Chondrocyte (in vitro differentiated cells): ENCODE results near the gene RCL1. TPM values are rescaled to one million over a fixed set of nuclear protein-coding genes. Genes with fewer than 3 reads are reported as not detected.

ENCODE experiments used
- DNase-seq: peaks from one replicate; pipeline ENCODE4 v3.0.0; 2021; ENCODE audit warnings: mixed read lengths, low spot score
- H3K27ac Mint-ChIP-seq: one replicate; pipeline ENCODE4 v1.8.0; 2021; ENCODE audit warnings: mild to moderate bottlenecking, moderate library complexity, mixed read lengths; ENCODE audit not compliant: unreplicated experiment
- H3K27me3 Mint-ChIP-seq: 2 replicates; pipeline ENCODE4 v1.8.0; 2021; ENCODE audit warnings: low read depth, mixed read lengths
- H3K36me3 Mint-ChIP-seq: 2 replicates; pipeline ENCODE4 v1.8.0; 2021; ENCODE audit warnings: low read depth, mixed read lengths
- H3K4me1 Mint-ChIP-seq: 2 replicates; pipeline ENCODE4 v1.8.0; 2021; ENCODE audit warnings: low read depth, mild to moderate bottlenecking, mixed read lengths
- H3K4me3 Mint-ChIP-seq: one replicate; pipeline ENCODE4 v1.8.0; 2021; ENCODE audit warnings: mild to moderate bottlenecking, moderate library complexity, mixed read lengths; ENCODE audit not compliant: unreplicated experiment
- H3K9me3 Mint-ChIP-seq: 2 replicates; pipeline ENCODE4 v1.8.0; 2021; ENCODE audit warnings: low read depth, mixed read lengths
- CTCF ChIP-seq: fragments of 200-600 bp; sonication (generic); IDR thresholded peaks from 2 replicates; pipeline ENCODE4 v1.5.0; 2021; ENCODE audit warnings: antibody characterized with exemption, mild to moderate bottlenecking, moderate library complexity
- total RNA-seq: library from RNA; stranded (reverse); gene quantifications from 3 replicates; pipeline ENCODE4 v1.2.1, GENCODE V29; 2021

The RCL1 gene
- total RNA-seq, 1 donor from 2014 or later, result 8.6 TPM

GRCh38 chr9:4860383-4860782, 67.6 kb downstream of the RCL1 start:
- DNase-seq, result no peak
- Mint-ChIP-seq H3K4me1 (peaks cover 23% of the 10 kb centered on the region), H3K27ac (no peak overlapping the region), H3K27me3 (no peaks in the 10 kb centered on the region), H3K9me3 (peaks cover 7% of the 10 kb centered on the region), H3K4me3 (no peak overlapping the region), H3K36me3 (peaks cover 18% of the 10 kb centered on the region)
- TF ChIP-seq CTCF, result no peak

- no peak for TF ChIP-seq CTCF
- Mint-ChIP-seq H3K27me3 (no peaks in the 10 kb centered on the region), H3K36me3 (peaks cover 18% of the 10 kb centered on the region), H3K4me1 (peaks cover 16% of the 10 kb centered on the region), H3K9me3 (peaks cover 7% of the 10 kb centered on the region), H3K4me3 (no peak overlapping the region), H3K27ac (no peak overlapping the region)
- DNase-seq, result no peak
These were observed 68.4 kb downstream of the RCL1 start for GRCh38 chr9:4861145-4861544.

GRCh38 chr9:4861736-4862451, 69.2 kb downstream of the RCL1 start:
- H3K27me3 Mint-ChIP-seq, result no peaks in the 10 kb centered on the region
- no peak for TF ChIP-seq CTCF
- peaks cover 9% of the 10 kb centered on the region for H3K4me1 Mint-ChIP-seq
- no peak overlapping the region for H3K4me3 Mint-ChIP-seq
- H3K36me3 Mint-ChIP-seq, result peaks cover 18% of the 10 kb centered on the region
- H3K27ac Mint-ChIP-seq, result no peak overlapping the region
- DNase-seq, result no peak
- H3K9me3 Mint-ChIP-seq, result peaks cover 7% of the 10 kb centered on the region

GRCh38 chr9:4862506-4863250, 69.9 kb downstream of the RCL1 start:
- Mint-ChIP-seq H3K27ac (no peak overlapping the region), H3K36me3 (peaks cover 14% of the 10 kb centered on the region), H3K9me3 (peaks cover under 1% of the 10 kb centered on the region), H3K27me3 (no peaks in the 10 kb centered on the region), H3K4me3 (no peak overlapping the region), H3K4me1 (peaks cover 3% of the 10 kb centered on the region)
- no peak for TF ChIP-seq CTCF
- no peak for DNase-seq

- Mint-ChIP-seq H3K27me3 (no peaks in the 10 kb centered on the region), H3K4me1 (peaks cover 3% of the 10 kb centered on the region), H3K9me3 (no peaks in the 10 kb centered on the region), H3K36me3 (peaks cover 8% of the 10 kb centered on the region), H3K27ac (no peak overlapping the region), H3K4me3 (no peak overlapping the region)
- no peak for TF ChIP-seq CTCF
- no peak for DNase-seq
These were observed 71.5 kb downstream of the RCL1 start for GRCh38 chr9:4864234-4864661.
